HTERT RPE-1 (cell line): Measurements from ENCODE around the gene DCST1.

Experiments
- in situ Hi-C: fragments of 300-500 bp; cut with MboI; formaldehyde crosslinking; loops from 4 replicates; pipeline ENCODE4 v1.14.3; 2020; ENCODE audit warnings: low sequenced_read_pairs

The DCST1 gene

DNA sequence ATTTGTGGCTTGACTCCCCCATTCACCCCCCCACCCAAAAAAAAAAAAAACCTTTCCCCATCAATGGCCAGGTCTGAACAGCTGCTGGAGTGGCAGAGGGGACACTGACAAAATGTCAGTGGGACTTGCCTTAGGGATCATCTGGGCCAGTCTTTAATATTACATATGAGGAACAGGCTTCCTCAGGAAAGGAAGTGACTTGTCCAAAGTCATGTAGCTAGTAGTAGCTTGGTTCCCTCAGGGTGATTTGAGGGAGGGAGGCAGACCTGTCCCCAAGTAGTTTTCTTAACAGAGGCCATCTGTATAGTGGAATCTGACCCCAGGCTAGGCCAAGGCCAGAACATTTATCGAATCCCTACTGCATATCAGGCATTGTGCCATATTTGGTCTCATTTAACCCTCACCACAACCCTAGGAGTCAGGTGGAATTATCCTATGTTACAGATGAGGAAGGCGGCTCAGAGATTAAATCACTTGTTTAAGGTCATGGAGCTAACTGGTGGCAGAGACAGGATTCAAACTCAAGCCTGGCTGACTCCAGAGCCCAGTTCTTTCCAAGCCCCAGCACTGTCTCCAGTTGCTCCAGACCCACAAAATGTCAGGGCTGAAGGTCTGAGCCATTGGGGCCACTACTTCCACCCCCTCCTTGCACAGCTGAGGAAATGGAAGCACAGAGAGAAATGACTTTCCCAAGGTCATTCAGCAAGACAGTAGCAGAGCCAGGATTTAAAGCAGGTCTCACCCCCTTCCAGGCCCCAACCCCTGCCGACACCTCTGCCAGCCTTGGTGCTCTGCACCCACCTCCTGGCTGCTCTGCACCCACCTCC, 20.6 kb upstream of the DCST1 start:
- in situ Hi-C loops: no loop called here

GRCh38 chr1:155013632-155014031, 20.0 kb upstream of the DCST1 start:
- in situ Hi-C loops: no loop called here

GRCh38 chr1:155014709-155015508, 18.7 kb upstream of the DCST1 start:
- in situ Hi-C loops: no loop called here

GRCh38 chr1:155015527-155016230, 17.9 kb upstream of the DCST1 start:
- in situ Hi-C loops: no loop called here

- in situ Hi-C loops: no loop called here
These were observed 17.3 kb upstream of the DCST1 start for GRCh38 chr1:155016231-155016831.

- in situ Hi-C loops: no loop called here
These were observed 16.3 kb upstream of the DCST1 start for GRCh38 chr1:155017041-155017945.

DNA sequence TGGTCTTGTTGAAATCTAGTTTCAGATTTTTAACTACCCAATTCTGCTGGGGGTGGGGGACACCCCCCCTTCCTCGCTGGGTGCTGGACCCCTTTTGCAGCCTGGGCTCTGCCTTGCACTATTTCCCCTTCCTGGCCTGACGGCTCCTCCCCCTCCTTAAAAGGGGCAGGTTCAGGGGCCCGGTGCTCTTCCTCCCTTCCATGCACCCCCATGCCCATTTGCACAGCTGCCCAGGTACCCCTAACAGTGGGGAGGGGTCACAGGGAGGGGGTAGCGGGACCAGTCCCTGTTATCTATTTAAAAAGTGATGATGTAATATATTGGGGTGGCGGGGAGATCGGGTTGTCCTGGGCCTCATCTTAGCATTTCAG, 15.7 kb upstream of the DCST1 start:
- in situ Hi-C loops: no loop called here

- in situ Hi-C loops: no loop called here
These were observed 14.8 kb upstream of the DCST1 start for GRCh38 chr1:155018617-155019348.

DNA sequence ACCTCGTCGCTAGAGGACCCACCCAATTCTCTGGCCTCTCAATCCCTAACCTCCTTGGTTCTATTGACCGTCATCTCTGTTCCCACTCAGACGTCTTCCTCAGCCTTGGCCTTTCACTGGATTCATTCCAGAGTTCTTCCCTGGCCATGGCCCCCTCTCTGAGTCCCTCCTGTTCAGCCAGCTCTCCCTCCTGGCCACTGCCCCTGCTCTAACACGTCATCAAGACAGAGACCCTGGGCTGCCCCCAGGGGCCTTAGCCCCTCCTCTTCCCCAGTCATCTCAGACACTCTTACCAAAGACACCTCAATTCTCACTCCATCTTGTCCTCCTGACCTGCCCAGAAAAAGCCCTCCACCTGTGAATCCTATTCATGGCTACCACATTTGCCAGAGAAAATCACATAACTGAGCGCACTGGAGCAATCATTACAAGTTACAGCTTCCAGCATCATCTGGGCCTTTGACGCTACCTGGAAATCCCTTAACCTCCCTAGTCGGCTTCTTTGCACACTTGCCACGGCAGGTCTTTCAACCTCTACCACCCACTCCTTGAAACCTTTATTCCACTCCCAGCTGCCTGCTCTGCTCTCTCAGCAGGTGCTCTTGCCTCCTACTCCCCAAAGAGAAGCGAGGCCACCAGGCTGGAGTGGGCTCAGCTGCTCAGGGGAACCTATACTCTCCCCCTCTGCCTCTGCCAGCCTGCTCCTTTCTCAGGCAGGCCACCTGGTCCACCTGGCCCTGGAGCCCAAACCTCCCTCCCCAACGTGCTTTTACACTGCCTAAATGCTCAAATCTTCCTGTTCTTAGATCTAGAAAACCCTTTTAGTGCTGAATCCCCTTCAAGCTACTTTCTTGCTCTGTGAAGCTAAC, 14.0 kb upstream of the DCST1 start:
- in situ Hi-C loops: no loop called here

DNA sequence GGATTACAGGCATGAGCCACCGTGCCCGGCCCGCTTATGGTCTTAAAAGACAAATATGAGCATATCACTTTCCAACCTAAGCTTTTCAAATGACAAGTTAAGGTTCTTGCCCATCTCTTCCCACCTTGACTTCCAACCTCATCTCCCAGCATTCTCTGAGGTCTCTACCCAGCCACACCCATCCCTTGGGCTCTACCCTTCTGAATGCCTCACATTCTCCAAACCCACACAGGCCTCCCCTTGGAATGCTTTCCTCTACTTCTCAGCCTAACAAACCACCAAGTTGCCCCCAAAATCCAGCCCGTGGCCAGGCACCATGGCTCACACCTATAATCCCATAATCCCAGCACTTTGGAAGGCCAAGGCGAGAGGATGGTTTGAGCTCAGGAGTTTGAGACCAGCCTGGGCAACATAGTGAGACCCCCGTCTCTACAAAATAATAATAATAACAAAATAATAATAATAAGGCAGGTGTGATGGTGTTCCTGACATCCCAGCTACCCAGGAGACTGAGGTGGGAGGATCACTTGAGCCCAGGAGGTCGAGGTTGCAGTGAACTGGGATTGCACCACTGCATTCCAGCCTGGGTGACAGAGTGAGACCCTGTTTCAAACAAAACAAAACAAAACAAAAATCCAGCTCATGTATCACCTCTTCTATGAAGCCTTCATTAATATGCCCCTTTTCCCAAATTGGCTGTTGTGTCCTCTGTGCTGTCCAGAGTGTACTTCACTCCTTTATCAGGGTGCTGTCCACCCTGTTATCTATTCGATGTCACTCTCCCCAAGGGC, 11.3 kb upstream of the DCST1 start:
- in situ Hi-C loops: no loop called here

GRCh38 chr1:155022927-155023236, 10.7 kb upstream of the DCST1 start:
- in situ Hi-C loops: no loop called here

- in situ Hi-C loops: no loop called here
These were observed 10.0 kb upstream of the DCST1 start for GRCh38 chr1:155023627-155024026.

DNA sequence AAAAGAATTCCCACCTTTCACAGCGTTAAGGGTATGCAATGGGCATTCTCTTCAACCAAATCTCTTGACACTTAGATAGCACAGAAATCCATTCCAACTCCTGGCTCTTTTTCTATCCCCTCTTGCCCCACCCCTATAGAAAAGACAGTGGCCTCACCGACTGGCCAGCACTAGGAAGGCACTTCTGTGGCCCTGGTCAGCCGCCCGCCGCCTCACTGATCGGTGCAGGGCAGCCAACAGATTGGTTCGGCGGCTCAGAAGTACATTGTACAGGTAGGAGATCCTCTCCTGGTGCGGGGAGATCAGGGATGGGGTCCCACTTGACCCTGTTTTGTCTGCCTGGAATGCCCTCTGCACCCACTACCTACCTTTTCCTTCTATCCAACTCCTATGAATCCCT, 9.3 kb upstream of the DCST1 start:
- in situ Hi-C loops: no loop called here

- in situ Hi-C loops: no loop called here
These were observed 7.5 kb upstream of the DCST1 start for GRCh38 chr1:155026154-155026553.

DNA sequence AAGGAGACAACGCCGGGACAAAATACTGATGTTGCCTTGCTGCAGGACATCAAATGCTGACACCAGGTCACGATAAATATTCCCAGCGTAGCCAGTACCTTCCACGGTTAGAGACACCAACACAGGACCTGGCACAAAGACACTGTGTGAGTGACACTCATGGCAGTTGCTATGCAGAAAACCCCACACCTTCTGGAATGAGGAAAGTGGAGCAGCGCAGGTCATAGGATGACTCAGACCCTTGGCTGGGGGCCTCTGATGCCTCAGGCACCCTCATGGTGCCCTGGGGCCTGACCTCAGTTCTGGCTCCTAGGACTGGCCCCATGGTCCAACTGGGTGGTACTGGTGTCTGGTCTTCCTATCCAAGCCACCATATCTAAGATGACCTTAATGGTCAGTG, 7.0 kb upstream of the DCST1 start:
- in situ Hi-C loops: no loop called here

- in situ Hi-C loops: no loop called here
These were observed 3.9 kb upstream of the DCST1 start for GRCh38 chr1:155029513-155030242.

DNA sequence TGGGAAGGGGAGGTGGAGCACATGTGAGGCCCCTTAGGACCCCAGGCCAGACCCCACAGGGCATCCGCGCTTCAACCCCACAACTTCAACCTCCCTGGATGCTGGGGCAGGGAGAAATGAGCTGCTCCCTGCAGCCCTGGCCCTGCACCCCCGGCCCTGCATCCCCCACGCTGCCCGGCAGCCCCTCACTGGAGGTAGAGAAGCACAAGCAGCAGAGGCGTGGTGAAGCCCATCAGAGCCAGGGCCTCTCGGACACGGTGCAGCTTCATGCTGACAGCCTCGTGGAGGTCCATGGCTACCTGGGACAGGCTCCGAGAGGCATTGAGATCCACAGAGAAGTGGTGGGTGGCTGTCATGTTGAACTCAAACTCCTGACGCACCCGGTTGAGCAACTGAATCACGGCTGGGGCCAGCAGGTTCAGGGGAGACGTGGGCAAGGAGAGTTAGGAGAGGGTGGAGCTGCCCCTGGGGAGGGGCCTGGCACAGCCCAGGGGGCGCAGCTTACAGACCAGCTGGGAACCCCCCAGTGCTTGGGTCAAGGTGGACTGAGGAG, 3.3 kb upstream of the DCST1 start:
- in situ Hi-C loops: no loop called here
